Right lobe of liver (tissue), 4 donors: Measurements from ENCODE around the gene EPS15.

ENCODE experiments used
- CTCF ChIP-seq, 4 donors: fragments of 200-600 bp in 3 of 4; fragments of 450-650 bp in 1 of 4; IDR thresholded peaks; one replicate each; pipeline versions ENCODE4 v1.5.1 to v1.8.0; 2016 to 2022; ENCODE audit warnings: antibody characterized with exemption in 4 of 4, mild to moderate bottlenecking in 2 of 4
- POLR2A ChIP-seq: fragments of 450-650 bp; IDR thresholded peaks from one replicate; pipeline ENCODE4 v1.6.1; 2017; ENCODE audit warnings: antibody characterized with exemption, mild to moderate bottlenecking
- donor health status: DM: no; HTN: no; CAD: no.
- donor health status: DM: no; HTN: no; CAD: no.
- donor health status: DM: no; HTN: yes; CAD: no.

GRCh38 chr1:51425273-51425672, 93.8 kb downstream of the EPS15 start:
- TF ChIP-seq CTCF (IDR thresholded peaks at IDR 0.05) (no peak), POLR2A (no peak)
